NCI-H1436 (cell line): ENCODE results near the gene MRGPRD.
"Not testable (repeated sequence)": the region's sequence is repeated elsewhere in the genome, so short reads cannot be mapped to it uniquely, and the experiment has no call there.

Experiments
- DNase-seq: peaks from one replicate; lab custom pipeline; 2025; lab: John Stamatoyannopoulos, UW

MRGPRD gene

DNA sequence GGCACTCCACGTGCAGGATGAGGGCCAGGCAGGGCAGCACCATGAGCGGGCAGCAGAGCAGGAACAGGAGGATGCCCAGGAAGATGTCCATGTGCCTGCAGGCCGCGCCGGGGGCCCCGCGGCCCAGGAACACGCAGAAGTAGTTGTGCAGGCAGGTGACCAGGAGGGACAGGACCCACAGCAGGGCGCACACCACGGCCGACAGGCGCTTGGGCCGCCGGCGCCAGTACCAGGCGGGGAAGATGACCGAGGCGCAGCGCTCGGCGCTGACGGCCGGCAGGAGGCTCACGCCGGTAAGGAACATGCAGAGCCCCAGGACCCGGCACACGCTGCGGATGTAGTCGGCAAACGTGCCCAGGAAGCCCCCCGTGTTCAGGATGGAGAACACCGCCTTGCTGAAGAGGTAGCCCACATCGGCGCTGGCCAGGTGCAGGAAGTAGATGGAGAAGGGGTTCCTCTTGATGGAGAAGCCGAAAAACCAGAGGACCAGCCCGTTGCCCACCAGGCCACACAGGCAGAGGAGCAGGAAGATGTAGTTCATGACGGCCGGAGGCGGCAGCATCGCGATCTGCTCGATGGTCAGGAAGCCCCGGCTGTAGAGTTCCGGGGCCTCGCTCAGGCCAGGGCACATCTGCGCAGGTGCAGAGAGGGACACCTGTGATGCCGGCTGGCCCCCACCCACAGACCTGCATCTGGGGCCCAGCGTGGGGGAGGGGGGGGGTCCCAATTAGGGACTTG is 25.0 kb upstream of the MRGPRD start:
- no peak for DNase-seq

- no peak for DNase-seq
Measured at GRCh38 chr11:69005183-69005630, 24.4 kb upstream of the MRGPRD start.

- DNase-seq = no peak
Measured at GRCh38 chr11:69004411-69005182, 23.8 kb upstream of the MRGPRD start.

- no peak for DNase-seq
Measured at GRCh38 chr11:69003866-69004367, 23.1 kb upstream of the MRGPRD start.

DNA sequence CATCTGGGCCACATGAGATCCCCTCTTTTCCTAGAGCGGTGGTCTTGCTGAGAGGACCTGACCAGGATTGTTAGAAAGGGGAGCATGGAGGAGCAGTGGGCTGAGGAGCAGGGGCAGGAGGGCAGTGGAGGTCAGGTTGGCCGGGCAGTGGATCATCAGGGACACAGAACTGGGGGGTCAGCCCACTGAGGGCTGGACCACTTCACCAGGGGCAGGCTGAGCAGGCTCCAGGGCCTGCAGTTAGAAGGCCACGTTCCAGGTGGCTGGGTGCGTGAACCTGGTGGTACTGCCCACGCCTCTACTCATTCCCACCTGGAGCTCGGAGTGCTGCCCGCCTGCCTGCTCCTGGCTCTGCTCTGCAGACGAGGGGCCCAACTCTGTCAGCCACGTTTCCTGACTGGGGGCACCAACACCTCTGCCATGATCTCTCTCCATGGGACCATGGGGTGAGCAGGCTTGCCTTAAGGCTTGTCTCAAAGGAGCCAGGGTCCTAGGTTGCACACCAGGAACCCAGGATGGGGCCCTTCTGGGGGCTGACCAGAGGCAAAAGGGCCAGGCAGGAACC is 22.6 kb upstream of the MRGPRD start:
- DNase-seq = no peak

DNA sequence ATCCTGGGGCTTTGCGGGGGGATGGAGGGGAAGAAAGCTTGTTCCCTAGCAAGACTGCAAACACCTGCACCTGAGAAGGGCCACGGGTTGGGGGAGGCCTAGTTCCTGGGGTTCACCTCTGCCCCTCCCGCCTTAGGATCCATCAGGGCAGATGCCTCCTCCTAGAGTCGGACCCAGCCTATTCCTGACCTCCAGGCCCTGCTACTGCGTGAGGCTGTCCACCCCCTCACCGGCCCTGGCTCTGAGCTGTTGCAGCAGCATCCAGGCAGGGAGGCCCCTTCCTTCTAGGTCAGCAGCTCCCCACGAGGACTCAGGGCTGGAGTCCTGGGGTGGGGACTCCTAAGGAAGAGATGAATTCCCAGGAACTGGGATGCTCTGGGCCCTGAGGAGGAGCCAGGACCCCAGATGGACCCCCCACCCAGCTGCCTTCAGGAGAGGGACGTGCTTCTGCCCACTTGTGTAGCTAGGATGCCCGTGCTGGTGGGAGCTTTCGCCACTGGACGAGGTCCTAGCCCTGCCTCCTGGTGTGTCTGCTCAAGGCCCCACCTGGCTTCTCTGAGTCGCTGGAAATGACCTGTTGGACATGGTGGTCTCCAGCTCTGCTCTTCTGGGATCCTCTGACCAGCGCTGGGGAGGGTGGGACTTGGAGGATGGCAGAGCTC is 21.9 kb upstream of the MRGPRD start:
- no peak for DNase-seq

DNA sequence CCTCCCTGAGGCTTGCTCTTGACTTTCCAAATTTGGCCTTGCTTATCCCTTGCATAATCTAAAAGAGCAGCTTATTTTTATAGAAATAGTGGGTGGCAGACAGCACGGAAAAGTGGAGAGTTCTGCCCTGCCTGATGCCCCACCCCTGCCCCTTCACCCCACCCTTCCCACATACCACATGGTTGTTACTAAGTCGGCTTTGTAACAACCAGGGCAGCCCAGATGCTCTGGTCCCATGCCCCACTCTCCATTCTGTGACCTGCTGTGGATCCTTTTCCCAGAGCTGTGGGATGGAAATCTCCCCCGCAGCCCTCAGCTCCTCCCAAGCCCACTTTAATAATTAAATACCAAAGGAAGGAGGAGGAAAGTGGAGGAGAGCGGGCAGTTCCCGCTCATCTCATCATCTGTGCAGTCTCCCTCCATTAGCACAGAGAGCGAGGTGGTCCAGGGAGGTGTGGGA is 21.4 kb upstream of the MRGPRD start:
- DNase-seq = no peak

DNA sequence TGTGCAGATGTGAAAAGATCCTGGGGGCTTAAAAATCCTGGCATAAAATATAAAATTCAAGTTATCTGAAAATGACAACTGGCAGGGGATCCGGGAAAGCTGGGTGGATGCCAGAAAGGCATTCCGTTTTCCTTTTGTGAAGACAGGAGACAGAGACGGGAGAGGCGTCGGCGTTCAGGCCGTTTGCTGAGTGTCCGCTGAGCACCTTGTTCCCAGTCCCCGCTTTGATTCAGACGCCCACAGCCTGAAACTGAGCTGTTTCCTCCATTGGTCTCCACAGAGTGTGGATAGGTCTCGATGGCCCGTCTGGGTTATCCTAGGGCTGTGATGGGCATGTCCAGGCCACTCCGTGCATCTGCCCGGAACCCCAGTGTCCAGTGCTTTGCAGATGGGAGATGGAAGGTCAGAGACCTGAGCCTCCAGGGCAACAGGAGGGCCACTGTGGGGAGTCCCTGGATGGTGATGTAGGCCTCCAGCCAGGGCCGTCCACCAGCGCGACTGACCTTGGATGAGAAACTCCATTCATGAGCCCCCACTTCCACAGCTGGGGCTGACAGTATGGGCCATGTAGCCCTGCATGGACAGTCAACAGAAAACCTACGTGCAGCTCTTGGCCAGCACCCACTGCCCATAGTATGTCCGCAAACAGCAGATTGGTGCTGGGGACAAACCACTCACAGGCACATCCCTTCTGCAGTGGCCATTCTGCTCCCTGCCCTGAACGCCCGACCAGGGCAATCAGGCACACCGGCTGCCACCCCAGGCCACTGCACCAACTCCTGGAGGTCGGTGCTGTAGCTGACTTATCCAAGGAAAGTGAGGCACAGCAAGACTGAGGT is 20.7 kb upstream of the MRGPRD start:
- no peak for DNase-seq

GRCh38 chr11:69000831-69001242 is 20.1 kb upstream of the MRGPRD start:
- no peak for DNase-seq

- no peak for DNase-seq
Measured at GRCh38 chr11:69000391-69000790, 19.6 kb upstream of the MRGPRD start.

GRCh38 chr11:68999748-69000355 is 19.1 kb upstream of the MRGPRD start:
- DNase-seq = not testable (repeated sequence)

GRCh38 chr11:68999093-68999747 is 18.4 kb upstream of the MRGPRD start:
- DNase-seq = no peak

DNA sequence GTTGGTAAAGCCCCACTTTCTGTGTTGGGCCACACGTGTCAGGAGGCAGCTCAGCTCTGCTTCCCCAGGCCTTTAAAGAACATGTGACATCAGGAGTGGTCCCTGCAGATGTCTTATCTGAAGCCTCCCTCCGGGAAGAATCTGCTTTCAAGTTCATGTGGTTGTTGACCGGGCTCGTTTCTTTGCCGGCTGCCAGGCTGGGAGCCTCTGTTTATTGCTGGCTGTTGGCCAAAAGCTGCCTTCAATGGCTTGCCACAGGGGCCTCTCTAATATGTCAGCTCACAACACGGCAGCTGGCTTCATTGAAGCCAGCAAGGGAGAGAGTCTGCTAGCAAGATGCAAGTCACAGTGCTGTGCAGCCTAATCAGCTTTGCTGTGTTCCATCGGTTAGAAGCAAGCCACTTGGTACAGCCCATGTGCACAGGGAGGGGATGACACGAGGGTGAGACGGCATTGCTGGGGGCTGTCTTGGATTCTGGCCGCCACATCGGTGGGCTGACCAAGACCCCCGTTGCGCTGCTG is 17.7 kb upstream of the MRGPRD start:
- DNase-seq = peak; percentile 38

DNA sequence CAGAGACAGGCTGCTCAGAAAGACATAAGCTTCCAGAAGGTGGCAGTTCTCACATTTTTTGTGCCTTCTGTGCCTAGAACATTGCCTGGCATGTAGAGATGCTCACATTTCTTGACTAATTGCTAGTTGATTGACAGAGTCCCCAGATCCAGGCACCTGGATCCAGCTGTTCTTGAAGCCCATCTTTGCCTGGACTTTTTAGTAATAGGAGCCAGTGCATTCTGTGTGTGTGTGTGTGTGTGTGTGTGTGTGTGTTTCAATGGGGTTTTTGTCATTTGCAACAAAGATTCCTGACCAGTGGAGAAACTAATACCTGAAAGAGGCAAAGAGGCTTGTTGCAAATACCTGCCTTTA is 17.2 kb upstream of the MRGPRD start:
- DNase-seq = no peak

- DNase-seq = no peak
Measured at GRCh38 chr11:68997124-68997994, 16.6 kb upstream of the MRGPRD start.

DNA sequence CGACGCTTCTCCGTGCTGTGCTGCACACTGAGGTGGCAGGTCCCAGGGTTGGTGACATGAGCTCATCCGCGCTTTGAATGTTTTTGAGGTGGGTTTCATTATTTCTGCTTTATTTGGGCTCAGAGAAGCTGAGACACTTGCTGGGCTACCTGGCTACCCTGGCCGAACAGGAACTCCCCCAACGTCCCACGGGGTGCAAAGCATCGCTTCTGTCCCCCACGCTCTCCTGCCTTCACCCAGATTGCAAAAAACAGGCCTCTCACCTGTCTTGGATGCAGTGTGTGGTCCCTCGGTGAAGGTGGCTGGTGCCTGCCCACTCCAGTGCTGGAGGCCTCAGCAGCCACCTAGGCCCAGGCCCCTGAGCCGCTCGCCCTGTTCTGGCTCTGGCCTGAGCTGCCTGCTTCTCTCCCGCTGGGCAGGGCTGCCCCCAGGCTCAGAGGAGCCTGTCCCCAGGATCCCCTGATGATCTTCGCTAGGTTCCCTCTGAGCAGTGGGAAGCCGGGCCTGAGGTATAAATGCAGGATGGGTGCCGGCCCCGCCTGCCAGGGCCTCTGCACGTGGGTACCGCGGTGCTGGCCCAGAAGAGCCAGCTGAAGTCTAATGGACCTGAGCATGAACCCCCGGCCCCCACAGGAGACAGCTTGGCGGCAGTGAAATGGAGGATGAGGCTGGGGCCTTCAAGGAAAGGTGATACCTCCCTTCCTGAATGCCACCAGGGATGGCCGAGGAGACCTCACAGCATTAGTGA is 15.8 kb upstream of the MRGPRD start:
- no peak for DNase-seq

DNA sequence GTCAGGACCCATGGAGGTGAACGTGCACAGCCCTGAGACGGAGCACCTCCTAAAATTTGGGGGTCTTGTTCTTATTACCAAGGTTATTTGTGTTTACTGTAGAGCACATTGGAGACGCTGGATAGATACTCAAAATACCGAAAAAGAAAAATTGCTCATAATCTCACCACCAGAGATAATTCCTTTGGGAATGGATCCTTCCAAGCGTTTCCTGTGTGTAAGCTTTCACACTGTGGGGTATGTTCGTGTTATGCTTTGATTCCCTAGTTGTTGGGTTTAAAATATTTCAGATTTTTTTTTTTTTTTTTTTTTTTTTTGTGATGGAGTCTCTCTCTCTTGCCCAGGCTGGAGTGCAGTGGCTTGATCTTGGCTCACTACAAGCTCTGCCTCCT is 14.1 kb upstream of the MRGPRD start:
- DNase-seq = no peak

GRCh38 chr11:68994161-68994893 is 13.5 kb upstream of the MRGPRD start:
- no peak for DNase-seq
